Kidney epithelial cell (primary cell): Measurements from ENCODE around the gene PRR33. TPM values are rescaled to one million over a fixed set of nuclear protein-coding genes. Genes with fewer than 3 reads are reported as not detected.

Experiments used
- DNase-seq: peaks from one replicate; pipeline ENCODE4 v3.0.0-alpha.2; 2010; ENCODE audit warnings: low read depth
- H3K27me3 ChIP-seq: 2 replicates; pipeline ENCODE4 v1.6.0; 2011; ENCODE audit warnings: low read length; ENCODE audit not compliant: control insufficient read depth, insufficient read depth
- H3K36me3 ChIP-seq: 2 replicates; pipeline ENCODE4 v1.5.1; 2011; ENCODE audit warnings: low read length; ENCODE audit not compliant: control insufficient read depth, insufficient read depth
- H3K4me3 ChIP-seq: 2 replicates; pipeline ENCODE4 v1.5.1; 2011; ENCODE audit warnings: low read depth, mild to moderate bottlenecking, control low read depth, low read length
- total RNA-seq: library from RNA; depleted of rRNA; stranded (reverse); fragments of >200 nt; gene quantifications from 2 replicates; pipeline ENCODE4 v1.2.3, GENCODE V29; 2015
- TF ChIP-seq, protein P1 (sequence below): IDR thresholded peaks from 2 replicates; pipeline ENCODE4 v1.5.1; 2011; ENCODE audit warnings: mild to moderate bottlenecking, moderate library complexity, low read length, control low read depth, inconsistent platforms; ENCODE audit not compliant: insufficient read depth, poor library complexity, severe bottlenecking

Gene PRR33
- total RNA-seq, 1 donor from 2014 or later = not detected

DNA sequence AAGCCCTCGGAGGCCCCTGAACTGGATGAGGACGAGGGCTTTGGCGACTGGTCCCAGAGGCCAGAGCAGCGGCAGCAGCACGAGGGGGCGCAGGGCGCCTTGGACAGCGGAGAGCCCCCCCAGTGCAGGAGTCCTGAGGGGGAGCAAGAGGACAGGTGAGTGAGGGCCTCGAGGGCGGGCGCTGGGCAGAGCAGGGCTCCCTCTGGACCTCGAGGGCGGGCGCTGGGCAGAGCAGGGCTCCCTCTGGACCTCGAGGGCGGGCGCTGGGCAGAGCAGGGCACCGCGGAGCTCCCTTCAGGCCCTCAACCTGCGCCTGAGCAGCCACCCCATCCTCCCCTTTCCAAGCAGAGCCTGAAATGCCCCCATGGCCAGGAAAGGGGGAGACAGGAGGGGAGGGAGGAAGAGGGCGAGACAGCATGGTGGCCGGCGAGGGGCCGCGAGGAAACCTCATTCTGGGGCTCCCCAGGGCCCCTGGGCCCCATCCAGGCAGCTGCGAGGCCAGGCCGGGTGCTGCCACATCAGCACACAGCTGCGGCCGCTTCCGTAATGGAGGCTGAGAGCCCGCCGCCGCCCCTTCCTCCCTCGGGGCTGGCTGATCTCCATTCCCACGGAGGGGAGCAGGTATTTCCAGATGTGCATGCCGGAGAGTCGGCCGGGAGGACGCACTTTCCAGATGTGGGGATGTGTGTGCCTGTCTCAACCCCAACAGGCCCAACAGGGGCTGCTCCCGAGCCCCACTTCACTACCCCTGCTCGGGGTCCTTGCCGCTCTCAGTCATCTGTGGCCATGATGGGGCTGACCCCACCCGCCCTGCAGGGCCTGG lies 10.0 kb downstream of the PRR33 start:
- Histone ChIP-seq H3K27me3 (peaks cover 6% of the 10 kb centered on the region), H3K36me3 (no peaks in the 10 kb centered on the region), H3K4me3 (no peak overlapping the region)
- TF ChIP-seq, protein P1, sequence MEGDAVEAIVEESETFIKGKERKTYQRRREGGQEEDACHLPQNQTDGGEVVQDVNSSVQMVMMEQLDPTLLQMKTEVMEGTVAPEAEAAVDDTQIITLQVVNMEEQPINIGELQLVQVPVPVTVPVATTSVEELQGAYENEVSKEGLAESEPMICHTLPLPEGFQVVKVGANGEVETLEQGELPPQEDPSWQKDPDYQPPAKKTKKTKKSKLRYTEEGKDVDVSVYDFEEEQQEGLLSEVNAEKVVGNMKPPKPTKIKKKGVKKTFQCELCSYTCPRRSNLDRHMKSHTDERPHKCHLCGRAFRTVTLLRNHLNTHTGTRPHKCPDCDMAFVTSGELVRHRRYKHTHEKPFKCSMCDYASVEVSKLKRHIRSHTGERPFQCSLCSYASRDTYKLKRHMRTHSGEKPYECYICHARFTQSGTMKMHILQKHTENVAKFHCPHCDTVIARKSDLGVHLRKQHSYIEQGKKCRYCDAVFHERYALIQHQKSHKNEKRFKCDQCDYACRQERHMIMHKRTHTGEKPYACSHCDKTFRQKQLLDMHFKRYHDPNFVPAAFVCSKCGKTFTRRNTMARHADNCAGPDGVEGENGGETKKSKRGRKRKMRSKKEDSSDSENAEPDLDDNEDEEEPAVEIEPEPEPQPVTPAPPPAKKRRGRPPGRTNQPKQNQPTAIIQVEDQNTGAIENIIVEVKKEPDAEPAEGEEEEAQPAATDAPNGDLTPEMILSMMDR = no peak
- no peak for DNase-seq

DNA sequence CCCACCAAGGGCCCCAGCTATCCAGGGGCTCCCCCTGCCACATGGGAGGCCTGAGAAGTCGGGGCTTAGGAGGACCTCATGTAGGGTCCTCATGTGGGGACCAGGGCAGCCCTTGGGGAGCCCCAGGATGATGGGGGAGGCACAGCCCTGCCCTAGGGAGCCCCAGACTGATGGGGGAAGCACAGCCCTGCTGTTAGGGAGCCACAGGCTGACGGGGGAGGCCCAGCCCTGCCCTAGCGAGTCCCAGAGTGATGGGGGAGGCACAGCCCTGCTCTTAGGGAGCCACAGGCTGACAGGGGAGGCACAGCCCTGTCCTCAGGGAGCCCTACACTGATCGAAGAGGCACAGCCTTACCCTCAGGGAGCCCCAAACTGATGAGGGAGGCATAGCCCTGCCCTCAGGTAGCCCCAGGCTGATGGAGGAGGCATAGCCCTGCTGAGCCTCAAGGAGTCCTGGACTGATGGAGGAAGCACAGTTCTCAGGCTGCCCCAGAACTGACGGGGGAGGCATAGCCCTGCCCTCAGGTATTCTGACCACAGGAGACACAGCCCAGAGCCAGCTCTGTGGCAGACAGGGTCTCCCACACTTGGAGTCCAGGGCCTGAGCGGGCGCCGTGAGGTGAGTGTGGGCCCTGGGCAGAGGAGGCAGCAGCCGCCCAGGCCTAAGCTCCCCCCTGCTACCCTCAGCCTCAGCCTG lies 10.8 kb downstream of the PRR33 start:
- Histone ChIP-seq H3K27me3 (peaks cover 6% of the 10 kb centered on the region), H3K36me3 (no peaks in the 10 kb centered on the region), H3K4me3 (no peak overlapping the region)
- TF ChIP-seq, protein P1 = no peak
- DNase-seq = no peak

DNA sequence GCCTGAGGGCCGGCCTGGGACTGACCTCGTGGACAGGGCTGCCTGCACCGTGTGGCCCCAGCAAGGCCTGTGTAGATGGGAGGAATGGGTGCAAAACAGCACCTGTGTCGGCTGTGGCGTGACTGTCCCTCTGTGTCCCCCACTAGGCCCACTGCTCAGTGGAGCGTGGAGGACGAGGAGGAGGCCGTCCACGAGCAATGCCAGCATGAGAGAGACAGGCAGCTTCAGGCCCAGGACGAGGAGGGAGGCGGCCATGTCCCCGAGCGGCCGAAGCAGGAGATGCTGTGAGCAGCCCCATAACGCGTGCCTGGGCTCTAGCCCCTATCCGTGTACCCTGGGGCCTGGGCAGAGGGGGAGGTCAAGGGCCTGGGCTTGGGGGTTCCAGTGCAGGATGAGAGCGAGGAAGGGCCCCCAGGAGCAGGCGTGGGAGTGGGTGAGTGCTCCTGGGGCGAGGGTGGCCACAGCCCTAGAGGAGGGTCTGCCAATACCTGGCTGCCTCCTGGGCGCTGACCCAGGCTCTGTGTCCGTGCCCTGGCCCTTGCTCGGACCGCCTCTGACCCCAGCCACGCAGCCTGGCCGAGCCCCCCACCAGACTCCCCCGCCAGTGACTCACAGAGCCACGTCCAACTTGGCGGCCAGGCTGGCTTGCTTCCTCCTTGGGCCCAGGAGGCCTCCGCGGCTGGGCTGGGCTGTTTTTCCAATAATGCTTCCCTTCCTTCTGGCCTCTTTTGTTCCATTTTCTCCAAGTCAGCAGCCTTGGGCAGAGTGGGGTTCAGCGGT lies 11.6 kb downstream of the PRR33 start:
- TF ChIP-seq, protein P1 = no peak
- no peak for DNase-seq
- H3K27me3 ChIP-seq = peaks cover 6% of the 10 kb centered on the region
- no peaks in the 10 kb centered on the region for H3K36me3 ChIP-seq
- H3K4me3 ChIP-seq = no peak overlapping the region

DNA sequence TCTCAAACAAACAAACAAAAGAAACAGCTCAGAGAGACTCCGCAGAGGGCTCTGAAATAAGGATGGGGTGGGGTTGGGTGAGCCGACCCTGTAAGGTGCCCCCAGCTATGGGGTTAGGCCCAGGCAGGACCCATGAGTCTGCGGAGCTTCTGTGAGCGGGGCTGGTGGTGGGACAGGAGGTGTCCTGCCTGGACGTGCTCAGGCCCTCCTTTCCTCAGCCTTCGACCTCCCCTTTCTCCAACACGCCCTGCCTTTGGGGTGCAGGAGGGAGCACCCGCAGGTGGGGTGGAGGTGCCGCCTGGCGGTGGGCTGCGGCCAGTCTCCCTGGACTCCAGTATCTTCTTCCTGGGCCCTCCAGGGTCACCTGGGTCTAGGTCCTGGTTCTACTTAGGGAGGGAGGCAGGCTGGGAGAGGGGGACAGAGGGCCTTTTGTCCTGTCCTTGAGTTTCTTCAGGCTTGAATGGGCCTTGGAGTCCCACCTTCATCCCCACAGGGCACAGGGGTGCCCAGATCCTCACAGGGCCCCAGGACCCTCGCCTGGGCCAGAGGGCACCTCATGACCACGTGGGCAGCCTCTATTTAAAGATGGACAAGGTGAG lies 12.3 kb downstream of the PRR33 start:
- H3K36me3 ChIP-seq = no peaks in the 10 kb centered on the region
- TF ChIP-seq, protein P1 = no peak
- H3K27me3 ChIP-seq = peaks cover 6% of the 10 kb centered on the region
- no peak for DNase-seq
- H3K4me3 ChIP-seq = no peak overlapping the region

DNA sequence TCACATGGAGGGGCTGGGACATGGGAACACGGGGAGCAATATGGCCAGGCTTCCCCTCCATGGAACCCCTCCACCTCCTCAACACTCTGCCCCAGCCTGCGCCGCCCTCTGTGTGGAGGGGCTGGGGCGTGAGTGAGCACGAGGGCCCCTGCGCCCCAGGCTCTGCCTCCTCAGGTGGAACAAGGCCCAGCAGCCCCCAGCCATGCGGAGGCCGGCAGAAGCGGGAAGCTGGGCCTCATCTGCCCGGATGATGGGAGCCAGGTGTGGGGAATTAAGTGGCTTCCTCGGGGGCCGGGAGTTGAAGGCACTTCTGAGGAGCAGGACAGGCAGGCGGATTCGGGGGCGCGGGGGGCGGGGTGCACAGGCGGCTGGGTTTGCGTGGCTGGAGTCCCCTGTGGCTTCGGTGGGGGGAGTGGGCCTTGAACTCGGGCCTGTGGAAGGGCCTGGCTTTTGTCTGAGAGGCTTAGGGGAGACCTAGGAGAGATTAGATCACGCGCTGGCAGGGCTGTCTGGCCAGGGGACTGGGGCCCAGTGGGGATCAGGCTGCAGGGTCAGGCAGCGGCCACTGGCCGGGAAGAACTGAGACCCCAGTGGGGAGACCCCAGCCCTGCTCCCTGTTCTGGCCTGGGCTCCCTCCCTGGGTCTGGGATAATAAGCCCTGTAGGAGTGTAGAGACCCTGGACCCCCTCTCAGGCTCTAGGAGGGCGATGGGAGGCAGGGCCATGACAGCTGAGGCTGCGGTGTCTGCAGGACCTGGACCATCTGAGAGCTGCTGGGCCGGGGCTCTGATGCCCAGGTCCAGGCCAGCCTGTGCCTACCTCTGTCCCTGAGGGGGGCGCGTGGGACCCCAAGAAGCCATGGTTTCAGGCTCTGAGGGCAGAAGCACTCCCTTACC lies 13.3 kb downstream of the PRR33 start:
- Histone ChIP-seq H3K27me3 (peaks cover 6% of the 10 kb centered on the region), H3K4me3 (no peak overlapping the region), H3K36me3 (no peaks in the 10 kb centered on the region)
- DNase-seq = no peak
- TF ChIP-seq, protein P1 = no peak
